HG02610 (cell line): ENCODE measurements around the gene IFNA17.
"Not testable (repeated sequence)": the region's sequence is repeated elsewhere in the genome, so short reads cannot be mapped to it uniquely, and the experiment has no call there.

Experiments used
- ATAC-seq: cut with Tn5 transposase; IDR thresholded peaks from one replicate; pipeline ENCODE4 v1.9.1; 2021; ENCODE audit warnings: mild to moderate bottlenecking, moderate library complexity; ENCODE audit not compliant: unreplicated experiment

Gene IFNA17

GRCh38 chr9:21228122-21228521, at the start of gene IFNA17:
TSS of gene IFNA17 (minus strand) at chr9:21228222. CDS start at chr9:21228173, 49 bp downstream.
- no peak for ATAC-seq

- no peak for ATAC-seq
Measured at GRCh38 chr9:21268347-21268657, 40.3 kb upstream of the IFNA17 start.

- peak; percentile 70 for ATAC-seq
Measured at GRCh38 chr9:21267485-21268346, 39.7 kb upstream of the IFNA17 start.

- ATAC-seq = no peak
Measured at GRCh38 chr9:21266733-21267484, 38.9 kb upstream of the IFNA17 start.

GRCh38 chr9:21265421-21266189, 37.6 kb upstream of the IFNA17 start:
- ATAC-seq = peak; percentile 34

- no peak for ATAC-seq
Measured at GRCh38 chr9:21255538-21256212, 27.7 kb upstream of the IFNA17 start.

GRCh38 chr9:21252721-21253547, 24.9 kb upstream of the IFNA17 start:
- ATAC-seq = peak; percentile 82

- no peak for ATAC-seq
Measured at GRCh38 chr9:21251638-21252037, 23.6 kb upstream of the IFNA17 start.

GRCh38 chr9:21251190-21251589, 23.2 kb upstream of the IFNA17 start:
- no peak for ATAC-seq

GRCh38 chr9:21244836-21245235, 16.8 kb upstream of the IFNA17 start:
- no peak for ATAC-seq

- no peak for ATAC-seq
Measured at GRCh38 chr9:21239911-21240310, 11.9 kb upstream of the IFNA17 start, which contains the start of gene IFNA14. TSS of gene IFNA14 (minus strand) at chr9:21240005. CDS start at chr9:21239935, 70 bp downstream.

- not testable (repeated sequence) for ATAC-seq
Measured at GRCh38 chr9:21236360-21236714, 8.3 kb upstream of the IFNA17 start.

GRCh38 chr9:21235468-21236359, 7.7 kb upstream of the IFNA17 start:
- peak; percentile 82 for ATAC-seq

- ATAC-seq = no peak
Measured at GRCh38 chr9:21234153-21234687, 6.2 kb upstream of the IFNA17 start.

- ATAC-seq = no peak
Measured at GRCh38 chr9:21233258-21233657, 5.2 kb upstream of the IFNA17 start.

- ATAC-seq = not testable (repeated sequence)
Measured at GRCh38 chr9:21217211-21217610, 10.8 kb downstream of the IFNA17 start, which contains the start of gene IFNA16. TSS of gene IFNA16 (minus strand) at chr9:21217311. CDS start at chr9:21217305, 6 bp downstream.

- ATAC-seq = peak; percentile 90
Measured at GRCh38 chr9:21213411-21214326, 14.4 kb downstream of the IFNA17 start.
